ENCODE results near the gene NUMBL.

- TF ChIP-seq CTCF (IDR thresholded peaks at IDR 0.05) (no peak), POLR2A (IDR thresholded peaks at IDR 0.05) (no peak)
These were observed 66.8 kb downstream of the NUMBL start for GRCh38 chr19:40623403-40624251.

All from body of pancreas (tissue), 4 donors.